Common myeloid progenitor, CD34-positive (primary cell): ENCODE data around the gene FAM72A.
"Not testable (repeated sequence)": the region's sequence is repeated elsewhere in the genome, so short reads cannot be mapped to it uniquely, and the experiment has no call there.

Source experiments
- CTCF ChIA-PET: fragments of 350-600 bp; sonication (Branson Sonifier 250); formaldehyde crosslinking; loops from one replicate; lab custom pipeline; 2021; ENCODE audit warnings: antibody characterized with exemption; lab: Charles Lee
- POLR2A ChIA-PET: fragments of 350-600 bp; sonication (Branson Sonifier 250); formaldehyde crosslinking; loops from one replicate; lab custom pipeline; 2021; ENCODE audit warnings: antibody characterized with exemption; lab: Charles Lee
- DNase-seq, 3 donors: peaks; one replicate each; pipeline versions ENCODE4 v3.0.0 to v3.0.0-alpha.2; 2013
- H3K27ac ChIP-seq, 2 experiments: 1 replicate in 1 of 2; 2 replicates in 1 of 2; pipeline ENCODE4 v1.7.0; 2013; ENCODE audit warnings: inconsistent platforms in 2 of 2, low read length in 2 of 2, mild to moderate bottlenecking in 2 of 2, low read depth in 1 of 2, moderate library complexity in 1 of 2; ENCODE audit not compliant: severe bottlenecking in 2 of 2, insufficient read depth in 1 of 2, poor library complexity in 1 of 2
- H3K27me3 ChIP-seq, 5 experiments: replicated peaks in 2 of 5; 1 replicate in 3 of 5; 2 replicates in 2 of 5; pipeline versions ENCODE4 v1.6.1 to v1.7.0; 2013; ENCODE audit warnings: low read length in 4 of 5, mild to moderate bottlenecking in 2 of 5, moderate library complexity in 2 of 5, inconsistent platforms in 1 of 5; ENCODE audit not compliant: insufficient read depth in 5 of 5, control insufficient read depth in 4 of 5
- H3K36me3 ChIP-seq, 4 experiments: 1 replicate in 2 of 4; 2 replicates in 2 of 4; pipeline versions ENCODE4 v1.6.1 to v1.7.0; 2013; ENCODE audit warnings: low read length in 3 of 4, control low read depth in 1 of 4, mild to moderate bottlenecking in 1 of 4; ENCODE audit not compliant: control insufficient read depth in 4 of 4, insufficient read depth in 4 of 4
- H3K4me1 ChIP-seq, 4 experiments: 1 replicate in 3 of 4; 2 replicates in 1 of 4; pipeline versions ENCODE4 v1.6.1 to v1.7.1; 2013; ENCODE audit warnings: low read length in 3 of 4, mild to moderate bottlenecking in 3 of 4, control low read depth in 1 of 4, inconsistent platforms in 1 of 4, moderate library complexity in 1 of 4; ENCODE audit not compliant: control insufficient read depth in 4 of 4, insufficient read depth in 4 of 4; ENCODE audit errors: control extremely low read depth in 1 of 4
- H3K4me3 ChIP-seq, 7 experiments: 1 replicate in 4 of 7; 2 replicates in 3 of 7; pipeline versions ENCODE4 v1.5.1 to v1.7.0; 2013; ENCODE audit warnings: mild to moderate bottlenecking in 7 of 7, low read length in 6 of 7, moderate library complexity in 6 of 7, inconsistent platforms in 2 of 7, low read depth in 2 of 7, control low read depth in 1 of 7; ENCODE audit not compliant: insufficient read depth in 4 of 7, control insufficient read depth in 1 of 7; ENCODE audit errors: extremely low read depth in 1 of 7
- H3K9me3 ChIP-seq, 5 experiments: 1 replicate in 4 of 5; 2 replicates in 1 of 5; pipeline versions ENCODE4 v1.6.1 to v1.7.1; 2013; ENCODE audit warnings: low read length in 4 of 5, mild to moderate bottlenecking in 2 of 5, inconsistent platforms in 1 of 5, low read depth in 1 of 5, moderate library complexity in 1 of 5; ENCODE audit not compliant: control insufficient read depth in 4 of 5, insufficient read depth in 2 of 5; ENCODE audit errors: control extremely low read depth in 1 of 5
- WGBS: methylation state at CpG from one replicate; pipeline ENCODE4 v1.1.5; 2013; ENCODE audit not compliant: insufficient coverage; 5-methylcytosine and 5-hydroxymethylcytosine counted together

FAM72A gene

GRCh38 chr1:206175459-206176113, 27.1 kb downstream of the FAM72A start:
- H3K4me3 ChIP-seq, H3K36me3 ChIP-seq, H3K27ac ChIP-seq, POLR2A ChIA-PET, H3K4me1 ChIP-seq, H3K27me3 ChIP-seq, CTCF ChIA-PET, H3K9me3 ChIP-seq: not testable (repeated sequence)
- DNase-seq, result peak in 2 of 3 donors; percentile 3
- no CpG with 5 or more reads among the region's 4 CpGs for WGBS

- H3K27me3 ChIP-seq, H3K4me3 ChIP-seq, H3K9me3 ChIP-seq, H3K36me3 ChIP-seq, H3K4me1 ChIP-seq, H3K27ac ChIP-seq, CTCF ChIA-PET, POLR2A ChIA-PET: not testable (repeated sequence)
- WGBS, result no CpG with 5 or more reads among the region's 7 CpGs
- peak in 1 of 3 donors; percentile 10 for DNase-seq
These were observed 28.3 kb downstream of the FAM72A start for GRCh38 chr1:206174182-206174868.

- H3K9me3 ChIP-seq, POLR2A ChIA-PET, H3K27ac ChIP-seq, H3K36me3 ChIP-seq, H3K4me1 ChIP-seq, DNase-seq, CTCF ChIA-PET, H3K4me3 ChIP-seq, H3K27me3 ChIP-seq: not testable (repeated sequence)
- no CpG with 5 or more reads among the region's 2 CpGs for WGBS
These were observed 29.4 kb downstream of the FAM72A start for GRCh38 chr1:206173110-206173719.

- H3K27me3 ChIP-seq, CTCF ChIA-PET, H3K36me3 ChIP-seq, H3K4me1 ChIP-seq, H3K27ac ChIP-seq, DNase-seq, H3K4me3 ChIP-seq, H3K9me3 ChIP-seq, POLR2A ChIA-PET: not testable (repeated sequence)
- WGBS, result 100% methylated on average over 1 of the region's 3 CpGs
These were observed 32.8 kb downstream of the FAM72A start for GRCh38 chr1:206169794-206170193.

- H3K4me3 ChIP-seq, H3K27me3 ChIP-seq, H3K36me3 ChIP-seq, CTCF ChIA-PET, H3K27ac ChIP-seq, H3K9me3 ChIP-seq, H3K4me1 ChIP-seq, POLR2A ChIA-PET, DNase-seq: not testable (repeated sequence)
- WGBS, result no CpG with 5 or more reads among the region's 10 CpGs
These were observed 35.1 kb downstream of the FAM72A start for GRCh38 chr1:206167350-206168029.

GRCh38 chr1:206145771-206146290, 56.8 kb downstream of the FAM72A start:
- peaks cover 0 to 3% (median 0%) of the 10 kb centered on the region in 5 experiments for H3K9me3 ChIP-seq
- ChIA-PET POLR2A (no interaction called here), CTCF (interaction anchor here (0.6 to 1.4 kb wide), 2 partner anchors 11 to 14 kb away, joined by 3 to 4 read pairs; no protein-coding TSS in a partner anchor)
- WGBS, result 95% methylated on average over 2 of the region's 3 CpGs
- H3K36me3 ChIP-seq, result no peaks in the 10 kb centered on the region
- peaks cover 0 to 1% (median 0%) of the 10 kb centered on the region in 5 experiments for H3K27me3 ChIP-seq
- no peaks in the 10 kb centered on the region for H3K4me1 ChIP-seq
- no peak for DNase-seq
- no peak overlapping the region for H3K27ac ChIP-seq
- H3K4me3 ChIP-seq, result no peak overlapping the region
